ENCODE measurements around the gene PRMT2. TPM values are rescaled to one million over a fixed set of nuclear protein-coding genes. Genes with fewer than 3 reads are reported as not detected.

Gene PRMT2
- total and polyA plus RNA-seq, 7 donors, result 68.0 to 128 (median 96.1) TPM

DNA sequence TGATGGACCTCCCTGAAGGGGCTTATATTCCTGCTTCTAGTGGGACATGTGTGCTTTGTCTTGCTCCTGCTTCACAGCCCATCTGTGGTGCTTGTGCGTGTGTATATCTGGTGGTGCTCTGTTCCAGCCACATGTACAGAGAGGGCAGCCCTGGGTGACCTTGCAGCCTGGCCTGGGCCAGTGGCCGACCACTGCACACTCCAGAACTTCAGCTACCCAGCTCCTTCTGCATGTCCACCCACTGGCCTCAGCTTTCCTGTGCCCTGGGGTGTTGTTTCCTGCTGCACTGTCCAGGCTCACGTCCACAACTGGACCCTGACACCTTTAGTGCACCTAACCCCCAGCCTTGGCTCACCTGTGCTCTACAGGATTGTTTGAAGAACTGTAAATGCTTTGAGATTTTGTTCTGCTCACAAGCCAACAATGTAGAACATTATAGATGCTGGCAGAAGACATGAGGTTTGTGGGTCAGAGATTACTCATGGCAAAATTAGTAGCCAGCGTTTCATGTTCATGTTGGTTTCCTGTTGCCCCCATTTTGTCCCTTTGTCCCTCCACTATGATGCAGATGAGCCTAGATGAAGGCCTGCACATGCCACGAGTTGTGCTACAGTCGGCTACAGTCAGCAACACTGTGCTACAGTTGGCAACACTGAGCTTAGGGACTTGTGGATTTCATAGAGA lies 25.3 kb upstream of the PRMT2 start:
- H3K27me3 ChIP-seq, result peaks cover 0 to 4% (median 0%) of the 10 kb centered on the region in 3 donors
- intact Hi-C loops (cut with DNase I), result no loop called here
- H3K4me1 ChIP-seq, result peaks cover 0 to 6% (median 0%) of the 10 kb centered on the region in 4 donors
- WGBS, 2 donors, result 83 to 87% methylated on average over 6 of the region's 6 CpGs
- H3K4me3 ChIP-seq, result no peak overlapping the region
- no peak for DNase-seq
- no peak overlapping the region for H3K27ac ChIP-seq
- TF ChIP-seq POLR2AphosphoS5 (IDR thresholded peaks at IDR 0.05), result no peak
- TF ChIP-seq POLR2A (IDR thresholded peaks at IDR 0.05), result no peak
- TF ChIP-seq, protein P1, sequence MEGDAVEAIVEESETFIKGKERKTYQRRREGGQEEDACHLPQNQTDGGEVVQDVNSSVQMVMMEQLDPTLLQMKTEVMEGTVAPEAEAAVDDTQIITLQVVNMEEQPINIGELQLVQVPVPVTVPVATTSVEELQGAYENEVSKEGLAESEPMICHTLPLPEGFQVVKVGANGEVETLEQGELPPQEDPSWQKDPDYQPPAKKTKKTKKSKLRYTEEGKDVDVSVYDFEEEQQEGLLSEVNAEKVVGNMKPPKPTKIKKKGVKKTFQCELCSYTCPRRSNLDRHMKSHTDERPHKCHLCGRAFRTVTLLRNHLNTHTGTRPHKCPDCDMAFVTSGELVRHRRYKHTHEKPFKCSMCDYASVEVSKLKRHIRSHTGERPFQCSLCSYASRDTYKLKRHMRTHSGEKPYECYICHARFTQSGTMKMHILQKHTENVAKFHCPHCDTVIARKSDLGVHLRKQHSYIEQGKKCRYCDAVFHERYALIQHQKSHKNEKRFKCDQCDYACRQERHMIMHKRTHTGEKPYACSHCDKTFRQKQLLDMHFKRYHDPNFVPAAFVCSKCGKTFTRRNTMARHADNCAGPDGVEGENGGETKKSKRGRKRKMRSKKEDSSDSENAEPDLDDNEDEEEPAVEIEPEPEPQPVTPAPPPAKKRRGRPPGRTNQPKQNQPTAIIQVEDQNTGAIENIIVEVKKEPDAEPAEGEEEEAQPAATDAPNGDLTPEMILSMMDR (IDR thresholded peaks at IDR 0.05), result no peak
- no peak for TF ChIP-seq EP300 (IDR thresholded peaks at IDR 0.05)
- no peaks in the 10 kb centered on the region for H3K36me3 ChIP-seq
- H3K9me3 ChIP-seq, result peaks cover 0 to 6% (median 2%) of the 10 kb centered on the region in 4 donors

DNA sequence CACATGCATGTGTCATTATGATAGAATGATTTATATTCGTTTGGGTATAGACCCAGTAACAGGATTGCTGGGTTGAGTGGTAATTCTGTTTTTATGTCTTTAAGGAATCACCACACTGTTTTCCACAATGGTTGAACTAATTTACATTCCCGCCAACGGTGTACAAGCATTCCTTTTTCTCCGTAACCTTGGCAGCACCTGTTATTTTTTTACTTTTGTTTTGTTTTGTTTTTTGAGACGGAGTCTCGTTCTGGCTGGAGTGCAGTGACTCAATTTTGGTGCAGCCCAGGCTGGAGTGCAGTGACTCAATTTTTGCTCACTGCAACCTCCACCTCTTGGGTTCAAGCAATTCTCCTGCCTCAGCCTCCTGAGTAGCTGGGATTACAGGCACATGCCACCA lies 22.1 kb upstream of the PRMT2 start:
- TF ChIP-seq, protein P1 (IDR thresholded peaks at IDR 0.05), result no peak
- TF ChIP-seq POLR2A (IDR thresholded peaks at IDR 0.05), result no peak
- no peak for TF ChIP-seq POLR2AphosphoS5 (IDR thresholded peaks at IDR 0.05)
- no peak for TF ChIP-seq EP300 (IDR thresholded peaks at IDR 0.05)
- H3K4me1 ChIP-seq, result no peaks in the 10 kb centered on the region
- intact Hi-C loops (cut with DNase I), result no loop called here

DNA sequence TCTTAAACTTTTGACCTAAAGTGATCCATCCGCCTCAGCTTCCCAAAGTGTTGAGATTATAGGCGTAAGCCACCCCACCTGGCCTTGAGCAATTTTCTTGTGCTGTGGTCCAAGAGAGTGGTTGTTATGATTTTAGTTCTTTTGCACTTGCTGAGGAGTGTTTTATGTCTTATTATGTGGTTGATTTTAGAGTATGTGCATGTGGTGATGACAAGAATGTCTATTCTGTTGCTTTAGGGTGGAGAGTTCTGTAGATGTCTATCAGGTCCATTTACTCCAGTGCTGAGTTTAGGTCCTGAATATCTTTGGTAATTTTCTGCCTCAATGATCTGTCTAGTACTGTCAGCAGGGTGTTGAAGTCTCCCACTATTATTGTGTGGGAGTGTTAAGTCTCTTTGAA lies 19.4 kb upstream of the PRMT2 start:
- intact Hi-C loops (cut with DNase I), result no loop called here
- no peak for DNase-seq

More for the DNA sequence above, 22.1 kb upstream of the PRMT2 start:
- H3K9me3 ChIP-seq, result peaks cover 0 to 6% (median 2%) of the 10 kb centered on the region in 4 donors
- no peak for DNase-seq
- WGBS, 2 donors, result 86 to 88% methylated on average over 6 of the region's 6 CpGs
- H3K36me3 ChIP-seq, result no peaks in the 10 kb centered on the region
- peaks cover 0 to 4% (median 0%) of the 10 kb centered on the region in 3 donors for H3K27me3 ChIP-seq
- H3K27ac ChIP-seq, result no peak overlapping the region
- H3K4me3 ChIP-seq, result no peak overlapping the region

DNA sequence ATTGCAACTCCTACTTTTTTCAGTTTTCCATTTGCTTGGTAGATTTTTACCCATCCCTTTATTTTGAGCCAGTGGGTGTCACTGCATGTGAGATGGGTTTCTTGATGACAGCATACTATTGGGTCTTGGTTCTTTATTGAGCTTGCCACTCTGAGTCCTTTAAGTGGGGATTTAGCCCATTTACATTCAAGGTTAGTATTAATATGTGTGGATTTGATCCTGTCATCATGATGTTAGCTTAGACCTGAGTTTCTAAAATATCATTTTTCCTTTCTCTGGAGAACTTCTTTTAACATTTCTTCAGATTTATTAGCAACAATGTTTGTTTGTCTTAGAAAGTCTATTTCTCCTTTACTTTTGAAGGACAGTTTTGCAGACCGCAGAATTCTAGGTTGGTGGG lies 18.8 kb upstream of the PRMT2 start:
- WGBS, 2 donors, result 94 to 95% methylated on average over 1 of the region's 1 CpG
- Histone ChIP-seq H3K9me3 (no peaks in the 10 kb centered on the region), H3K27me3 (peaks cover 0 to 4% (median 0%) of the 10 kb centered on the region in 3 donors), H3K4me1 (no peaks in the 10 kb centered on the region), H3K4me3 (no peak overlapping the region), H3K36me3 (no peaks in the 10 kb centered on the region), H3K27ac (no peak overlapping the region)
- no peak for TF ChIP-seq EP300 (IDR thresholded peaks at IDR 0.05)
- TF ChIP-seq POLR2AphosphoS5 (IDR thresholded peaks at IDR 0.05), result no peak
- TF ChIP-seq, protein P1 (IDR thresholded peaks at IDR 0.05), result no peak
- no peak for TF ChIP-seq POLR2A (IDR thresholded peaks at IDR 0.05)
- DNase-seq, result no peak
- intact Hi-C loops (cut with DNase I), result no loop called here

More for the DNA sequence above, 19.4 kb upstream of the PRMT2 start:
- peaks cover 0 to 4% (median 0%) of the 10 kb centered on the region in 3 donors for H3K27me3 ChIP-seq
- no peaks in the 10 kb centered on the region for H3K4me1 ChIP-seq
- no peaks in the 10 kb centered on the region for H3K36me3 ChIP-seq
- no peak overlapping the region for H3K27ac ChIP-seq
- peaks cover 0 to under 1% (median 0%) of the 10 kb centered on the region in 4 donors for H3K9me3 ChIP-seq
- TF ChIP-seq POLR2A (IDR thresholded peaks at IDR 0.05), result no peak
- 93 to 94% methylated on average over 2 of the region's 2 CpGs for WGBS, 2 donors
- H3K4me3 ChIP-seq, result no peak overlapping the region

DNA sequence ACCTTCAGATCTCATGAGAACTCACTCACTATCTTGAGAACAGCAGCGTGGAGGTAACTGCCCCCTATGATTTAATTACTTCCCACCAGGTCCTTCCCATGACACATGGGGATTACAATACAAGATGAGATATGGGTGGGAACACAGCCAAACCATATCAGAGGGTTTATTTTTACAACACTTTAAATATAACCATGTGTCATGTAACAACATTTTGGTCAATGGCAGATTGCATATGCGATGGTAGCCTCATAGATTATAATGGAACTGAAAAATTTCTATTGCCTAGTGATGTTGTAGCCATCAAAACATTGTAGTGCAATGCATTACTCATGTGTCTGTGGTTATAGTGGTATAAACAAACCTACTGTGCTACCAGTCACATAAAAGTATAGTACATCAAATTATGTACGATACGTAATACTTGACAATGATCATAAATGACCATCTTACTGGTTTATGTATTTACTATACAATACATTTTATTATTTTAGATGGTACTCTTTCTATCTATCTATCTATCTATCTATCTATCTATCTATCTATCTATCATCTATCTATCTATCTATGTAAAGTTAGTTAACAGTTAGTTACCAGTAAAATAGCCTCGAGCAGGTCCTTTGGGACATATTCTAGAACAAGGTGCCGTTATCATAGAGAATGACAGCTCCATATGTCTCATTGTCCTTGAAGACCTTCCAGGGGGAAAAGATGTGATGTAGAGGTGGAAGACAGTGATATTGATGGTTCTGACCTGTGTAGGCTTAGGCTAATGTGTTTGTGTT lies 18.0 kb upstream of the PRMT2 start:
- Histone ChIP-seq H3K4me1 (no peaks in the 10 kb centered on the region), H3K9me3 (no peaks in the 10 kb centered on the region), H3K27me3 (peaks cover 0 to 4% (median 0%) of the 10 kb centered on the region in 3 donors), H3K4me3 (no peak overlapping the region), H3K36me3 (no peaks in the 10 kb centered on the region), H3K27ac (no peak overlapping the region)
- no peak for DNase-seq
- intact Hi-C loops (cut with DNase I), result no loop called here
- no peak for TF ChIP-seq EP300 (IDR thresholded peaks at IDR 0.05)
- no peak for TF ChIP-seq POLR2AphosphoS5 (IDR thresholded peaks at IDR 0.05)
- TF ChIP-seq, protein P1 (IDR thresholded peaks at IDR 0.05), result no peak
- TF ChIP-seq POLR2A (IDR thresholded peaks at IDR 0.05), result no peak
- 73 to 74% methylated on average over 6 of the region's 6 CpGs for WGBS, 2 donors
